Naive B cell (primary cell): ENCODE data around the gene DNAJC16. TPM values are rescaled to one million over a fixed set of nuclear protein-coding genes. Genes with fewer than 3 reads are reported as not detected.

ENCODE experiments used
- polyA plus RNA-seq, 6 donors: library from polyadenylated mRNA; unstranded; fragments of 300-500 nt; fragmentation: Illumina TruSeq; gene quantifications; one replicate each; pipeline ENCODE4 v1.2.3, GENCODE V29; 2021; ENCODE audit warnings: low read depth in 6 of 6

Gene DNAJC16
- polyA plus RNA-seq, 6 donors from 2014 or later = 8.5 to 15.4 (median 14.4) TPM

Other genes starting within 250 kb of the DNAJC16 start
- 10 to 100 TPM; 34.1 to 49.5 (median 44.3) TPM for gene EFHD2, start 117.0 kb upstream of the DNAJC16 start, polyA plus RNA-seq
- gene CTRC, start 88.4 kb upstream of the DNAJC16 start, polyA plus RNA-seq = not detected
- not detected for gene CELA2A, start 70.1 kb upstream of the DNAJC16 start, polyA plus RNA-seq
- gene CELA2B, start 50.7 kb upstream of the DNAJC16 start, polyA plus RNA-seq = not detected
- 10 to 100 TPM in 5 of 6 donors, 1 to 10 TPM in 1; 4.8 to 17.7 (median 14.7) TPM for gene CASP9, start 2.6 kb upstream of the DNAJC16 start, polyA plus RNA-seq
- 1 to 10 TPM; 2.4 to 7.4 (median 3.8) TPM for gene AGMAT, start 58.2 kb downstream of the DNAJC16 start, polyA plus RNA-seq
- 1 to 10 TPM; 2.5 to 7.1 (median 5.7) TPM for gene DDI2, start 90.6 kb downstream of the DNAJC16 start, polyA plus RNA-seq
- 10 to 100 TPM in 3 of 6 donors, 1 to 10 TPM in 3; 1.9 to 13.7 (median 8.9) TPM for gene PLEKHM2, start 157.5 kb downstream of the DNAJC16 start, polyA plus RNA-seq
- 1 to 10 TPM in 1 of 6 donors, under 1 TPM in 1, not detected in 4; 0.73 to 1.3 TPM for gene SLC25A34, start 209.4 kb downstream of the DNAJC16 start, polyA plus RNA-seq
- not detected for gene TMEM82, start 215.7 kb downstream of the DNAJC16 start, polyA plus RNA-seq
- not detected for gene FBLIM1, start 231.9 kb downstream of the DNAJC16 start, polyA plus RNA-seq